Right lobe of liver (tissue), 6 donors: Measurements from ENCODE around the gene RAD23A. TPM values are rescaled to one million over a fixed set of nuclear protein-coding genes. Genes with fewer than 3 reads are reported as not detected.

Experiments used
- ATAC-seq, 4 donors: fragments of 200-7000 bp; cut with Tn5 transposase; one replicate each; pipeline ENCODE4 v1.9.1; 2020; ENCODE audit warnings: mild to moderate bottlenecking in 4 of 4, moderate library complexity in 4 of 4
- DNase-seq, 3 donors: peaks; one replicate each; pipeline ENCODE4 v3.0.0-alpha.2; 2020
- H3K27ac ChIP-seq, 3 donors: fragments of 200-600 bp; one replicate each; pipeline ENCODE4 v1.8.0; 2022
- H3K27me3 ChIP-seq, 2 donors: fragments of 200-600 bp; one replicate each; pipeline ENCODE4 v1.8.0; 2022
- H3K36me3 ChIP-seq, 4 donors: fragments of 200-600 bp; sonication (generic) in 1 of 4; one replicate each; pipeline versions ENCODE4 v1.5.1 to v1.8.0; 2017 to 2022; ENCODE audit warnings: control low read depth in 1 of 4
- H3K4me1 ChIP-seq, 4 donors: fragments of 200-600 bp; sonication (generic) in 1 of 4; one replicate each; pipeline versions ENCODE4 v1.5.1 to v1.8.0; 2017 to 2022; ENCODE audit warnings: control low read depth in 1 of 4
- H3K4me3 ChIP-seq, 3 donors: fragments of 200-600 bp; one replicate each; pipeline ENCODE4 v1.8.0; 2022
- H3K9me3 ChIP-seq, 4 donors: fragments of 200-600 bp; sonication (generic) in 1 of 4; one replicate each; pipeline versions ENCODE4 v1.5.1 to v1.8.0; 2017 to 2022; ENCODE audit warnings: control low read depth in 1 of 4
- POLR2A ChIP-seq: fragments of 450-650 bp; IDR thresholded peaks from one replicate; pipeline ENCODE4 v1.6.1; 2017; ENCODE audit warnings: antibody characterized with exemption, mild to moderate bottlenecking
- WGBS: methylation state at CpG from one replicate; pipeline ENCODE4 v1.1.6; 2018; ENCODE audit warnings: low coverage, low lambda C conversion rate; ENCODE audit not compliant: insufficient coverage; ENCODE audit errors: missing lambda C conversion rate; 5-methylcytosine and 5-hydroxymethylcytosine counted together
- intact Hi-C, 2 donors: fragments of 100-400 bp; cut with DNase I; formaldehyde crosslinking; loops; one replicate each; pipeline versions ENCODE4 v1.11.2 to v1.14.1; 2022
- total RNA-seq, 6 experiments: library from RNA; depleted of rRNA in 2 of 6; stranded (reverse); fragments of >200 nt in 2 of 6; fragmentation: NEBNext Ultra II Directional in 3 of 6; extraction: Animal tissue kit (Norgen Biotek cat#: 25700) in 3 of 6; gene quantifications; one replicate each; pipeline versions ENCODE4 v1.1.0 to v1.2.4, GENCODE V29; 2016 to 2023
- TF ChIP-seq, protein P1 (sequence below), 4 donors: fragments of 200-600 bp in 3 of 4; fragments of 450-650 bp in 1 of 4; IDR thresholded peaks; one replicate each; pipeline versions ENCODE4 v1.5.1 to v1.8.0; 2016 to 2022; ENCODE audit warnings: antibody characterized with exemption in 4 of 4, mild to moderate bottlenecking in 2 of 4
- donor health status: DM: no; HTN: yes; CAD: no.
- donor health status: DM: no; HTN: no; CAD: no.
- donor health status: DM: no; HTN: no; CAD: no.
- donor health status: DM: no; HTN: yes; CAD: no.
- donor health status: DM: no; HTN: yes; CAD: no.

Gene RAD23A
- total RNA-seq, 6 experiments from 2014 or later: 37.8 to 69.0 (median 52.9) TPM

DNA sequence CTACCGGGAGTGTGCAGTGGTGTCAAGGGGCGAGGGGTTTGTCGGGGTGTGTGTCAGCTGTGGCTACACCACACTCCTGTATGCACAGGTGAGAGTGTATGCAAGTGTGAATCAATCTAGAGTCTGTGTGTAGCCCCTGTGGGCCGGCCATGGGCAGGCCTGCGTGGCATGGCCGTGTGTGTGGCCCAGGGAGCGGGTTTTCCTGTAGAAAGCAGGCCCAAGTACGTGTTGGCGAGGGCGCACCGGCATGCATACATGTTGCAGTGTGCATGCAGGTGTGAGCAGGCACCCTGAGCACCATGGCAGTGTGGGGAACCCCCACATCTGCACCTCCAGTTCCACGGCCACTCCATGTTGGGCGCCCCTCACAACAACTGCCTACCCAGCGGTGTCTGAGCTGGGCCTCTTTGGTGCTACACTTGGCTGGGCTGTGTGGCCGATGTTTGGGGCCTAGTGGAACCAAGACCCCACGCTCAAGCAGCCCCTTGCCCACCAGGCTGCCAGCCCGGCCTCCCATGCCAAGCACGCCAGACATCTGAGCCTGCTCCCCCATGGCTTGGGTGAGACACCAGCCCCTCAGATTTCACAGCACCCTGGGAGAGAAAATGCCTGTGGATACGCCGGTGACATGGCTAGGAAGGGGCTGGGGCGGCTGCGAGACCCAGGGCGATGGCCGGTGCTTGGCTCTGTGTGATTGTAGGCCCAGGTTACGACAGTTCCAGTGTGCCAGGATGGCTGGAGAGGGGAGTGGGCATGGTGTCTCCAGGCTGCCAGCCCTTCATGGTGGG, 51.7 kb downstream of the RAD23A start:
- no peak for DNase-seq
- no peak for ATAC-seq
- Histone ChIP-seq H3K9me3 (no peaks in the 10 kb centered on the region), H3K27me3 (no peaks in the 10 kb centered on the region), H3K4me1 (peaks cover 0 to 17% (median 3%) of the 10 kb centered on the region in 4 donors), H3K36me3 (no peaks in the 10 kb centered on the region), H3K27ac (no peak overlapping the region), H3K4me3 (peak overlapping the region in 1 of 3 donors; percentile 69)
- TF ChIP-seq, protein P1, sequence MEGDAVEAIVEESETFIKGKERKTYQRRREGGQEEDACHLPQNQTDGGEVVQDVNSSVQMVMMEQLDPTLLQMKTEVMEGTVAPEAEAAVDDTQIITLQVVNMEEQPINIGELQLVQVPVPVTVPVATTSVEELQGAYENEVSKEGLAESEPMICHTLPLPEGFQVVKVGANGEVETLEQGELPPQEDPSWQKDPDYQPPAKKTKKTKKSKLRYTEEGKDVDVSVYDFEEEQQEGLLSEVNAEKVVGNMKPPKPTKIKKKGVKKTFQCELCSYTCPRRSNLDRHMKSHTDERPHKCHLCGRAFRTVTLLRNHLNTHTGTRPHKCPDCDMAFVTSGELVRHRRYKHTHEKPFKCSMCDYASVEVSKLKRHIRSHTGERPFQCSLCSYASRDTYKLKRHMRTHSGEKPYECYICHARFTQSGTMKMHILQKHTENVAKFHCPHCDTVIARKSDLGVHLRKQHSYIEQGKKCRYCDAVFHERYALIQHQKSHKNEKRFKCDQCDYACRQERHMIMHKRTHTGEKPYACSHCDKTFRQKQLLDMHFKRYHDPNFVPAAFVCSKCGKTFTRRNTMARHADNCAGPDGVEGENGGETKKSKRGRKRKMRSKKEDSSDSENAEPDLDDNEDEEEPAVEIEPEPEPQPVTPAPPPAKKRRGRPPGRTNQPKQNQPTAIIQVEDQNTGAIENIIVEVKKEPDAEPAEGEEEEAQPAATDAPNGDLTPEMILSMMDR (IDR thresholded peaks at IDR 0.05): no peak
- WGBS: 76% methylated on average over 3 of the region's 25 CpGs
- intact Hi-C loops: no loop called here

DNA sequence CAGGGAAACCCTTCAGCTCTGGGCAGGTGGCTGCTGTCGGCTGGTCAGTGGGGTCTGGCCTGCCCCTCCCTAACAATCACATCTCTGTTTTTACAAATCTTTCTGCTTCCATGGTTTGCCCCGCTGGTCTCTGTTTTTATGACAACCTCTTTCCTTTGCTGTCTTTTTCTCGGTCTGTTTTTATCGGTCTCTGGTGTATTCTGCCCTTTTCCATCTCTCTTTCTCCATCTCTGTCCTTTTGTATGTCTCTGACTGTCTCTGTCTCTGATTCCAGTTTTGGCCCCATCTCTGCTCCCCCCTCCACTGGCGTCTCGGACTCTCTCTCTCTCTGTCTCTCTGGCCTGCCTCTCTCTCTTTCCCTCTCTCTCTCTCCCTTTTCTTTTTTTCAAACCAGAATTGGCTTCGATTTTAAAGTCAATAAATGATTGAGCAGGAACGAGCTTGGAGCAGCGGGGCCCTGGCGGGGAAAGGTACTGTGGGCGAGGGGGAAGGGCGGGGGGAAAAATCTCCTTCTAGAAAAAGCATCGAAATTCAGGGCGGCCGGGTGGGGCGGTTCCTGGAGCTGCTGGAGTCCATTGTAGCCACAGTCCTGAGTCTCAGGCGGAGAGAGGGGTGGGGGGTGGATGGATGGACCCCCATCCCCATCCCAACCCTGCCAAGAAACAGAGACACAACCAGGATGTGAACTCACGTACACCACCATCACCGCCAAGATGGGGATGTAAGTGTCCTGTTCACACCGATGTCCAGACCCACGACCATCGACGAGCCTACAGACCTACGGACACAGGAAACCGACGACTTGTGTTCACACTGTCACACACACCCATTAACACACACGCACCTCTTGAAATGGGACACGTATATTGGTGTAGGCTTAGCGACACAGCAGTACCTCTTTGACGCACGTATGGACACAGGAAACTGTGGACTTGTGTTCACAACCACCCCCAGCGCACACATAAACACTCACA, 52.6 kb downstream of the RAD23A start:
- Histone ChIP-seq H3K27me3 (no peaks in the 10 kb centered on the region), H3K4me1 (peaks cover 0 to 22% (median 3%) of the 10 kb centered on the region in 4 donors), H3K9me3 (no peaks in the 10 kb centered on the region), H3K4me3 (no peak overlapping the region), H3K27ac (no peak overlapping the region), H3K36me3 (no peaks in the 10 kb centered on the region)
- 75% methylated on average over 23 of the region's 32 CpGs for WGBS
- TF ChIP-seq, protein P1 (IDR thresholded peaks at IDR 0.05): no peak
- no peak for TF ChIP-seq POLR2A
- intact Hi-C loops: no loop called here
- DNase-seq: no peak
- no peak for ATAC-seq

- Histone ChIP-seq H3K27me3 (no peaks in the 10 kb centered on the region), H3K4me1 (peaks cover 0 to 28% (median 3%) of the 10 kb centered on the region in 4 donors), H3K36me3 (no peaks in the 10 kb centered on the region), H3K4me3 (no peak overlapping the region), H3K9me3 (no peaks in the 10 kb centered on the region), H3K27ac (no peak overlapping the region)
- intact Hi-C loops: no loop called here
- ATAC-seq: no peak
- 97% methylated on average over 10 of the region's 19 CpGs for WGBS
- DNase-seq: no peak
- TF ChIP-seq, protein P1 (IDR thresholded peaks at IDR 0.05): no peak
- TF ChIP-seq POLR2A: no peak
Observed at GRCh38 chr19:13001166-13001501, 55.5 kb downstream of the RAD23A start.

DNA sequence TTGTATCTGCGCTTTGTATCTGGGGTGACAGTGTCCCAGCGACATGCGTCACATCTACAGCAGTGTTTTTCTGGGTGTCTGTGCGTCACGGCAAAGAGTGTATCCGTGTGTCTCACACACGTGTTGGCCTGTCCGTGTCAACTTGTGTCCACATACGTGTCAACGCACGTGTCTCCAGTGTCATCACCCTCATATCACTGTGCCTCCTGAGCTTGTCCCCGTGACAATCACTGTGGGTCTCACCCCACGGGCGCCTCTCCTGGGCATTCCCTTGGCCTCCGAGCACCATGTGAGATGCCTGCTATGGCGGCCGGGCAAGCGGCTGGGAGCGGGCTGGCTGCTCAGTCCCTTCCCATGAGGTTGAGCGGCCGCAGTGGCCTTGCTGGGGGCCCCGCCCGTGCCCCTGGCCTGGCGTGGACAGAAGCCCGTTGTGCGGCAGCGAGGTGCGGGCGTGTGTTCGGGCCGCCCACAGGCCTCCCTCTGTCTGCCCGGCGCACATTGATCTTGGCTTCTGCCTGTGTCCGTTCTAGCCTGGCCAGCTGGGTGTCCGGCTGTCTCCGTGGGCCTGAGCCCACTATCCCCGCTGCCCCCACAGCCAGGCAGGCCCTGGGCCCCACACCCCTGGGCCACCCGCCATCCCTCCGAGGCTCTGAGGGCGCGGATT, 56.0 kb downstream of the RAD23A start:
- peak; percentile 60 to 84 (median 72) for ATAC-seq

More for the DNA sequence above, 56.0 kb downstream of the RAD23A start:
- peak in 1 of 3 donors; percentile 76 for DNase-seq
- Histone ChIP-seq H3K4me1 (peaks cover 0 to 29% (median 2%) of the 10 kb centered on the region in 4 donors), H3K4me3 (peak overlapping the region in 2 of 3 donors; percentile 11 to 40), H3K9me3 (no peaks in the 10 kb centered on the region), H3K36me3 (no peaks in the 10 kb centered on the region), H3K27me3 (no peaks in the 10 kb centered on the region), H3K27ac (peak overlapping the region; percentile 7 to 47 (median 31))
- intact Hi-C loops: no loop called here
- no peak for TF ChIP-seq POLR2A
- TF ChIP-seq, protein P1 (IDR thresholded peaks at IDR 0.05): no peak
- WGBS: 78% methylated on average over 6 of the region's 41 CpGs
